Measurements from ENCODE around the gene DENND1C. TPM values are rescaled to one million over a fixed set of nuclear protein-coding genes. Genes with fewer than 3 reads are reported as not detected.

DENND1C gene
- polyA plus RNA-seq, 10 donors: 0.39 to 4.3 (median 1.1) TPM

GRCh38 chr19:6424939-6425731, 56.5 kb downstream of the DENND1C start:
- peak; percentile 100 for DNase-seq

GRCh38 chr19:6424195-6424938, 57.2 kb downstream of the DENND1C start, which contains the start of gene KHSRP:
Gene KHSRP, minus strand, starts transcription at chr19:6424811. Its CDS starts 110 bp downstream, at chr19:6424701.
- peak in 2 of 3 donors; percentile 32 to 38 for DNase-seq

- DNase-seq: peak in 2 of 3 donors; percentile 22 to 70
Observed at GRCh38 chr19:6423499-6424194, 57.9 kb downstream of the DENND1C start.

GRCh38 chr19:6421075-6422014, 60.2 kb downstream of the DENND1C start:
- DNase-seq: no peak

GRCh38 chr19:6418562-6418932, 63.0 kb downstream of the DENND1C start:
- no peak for DNase-seq

- no peak for DNase-seq
Observed at GRCh38 chr19:6417713-6418561, 63.6 kb downstream of the DENND1C start.

Other genes with a start within 250 kb of the DENND1C start
- 10 to 100 TPM; 34.9 to 56.8 (median 45.0) TPM for gene MLLT1, start 201.8 kb downstream of the DENND1C start, polyA plus RNA-seq (ENCODE audit: insufficient read length in 10 of 10)
- under 1 TPM in 3 of 10 donors, not detected in 7; 0.08 to 0.28 (median 0.11) TPM for gene ACER1, start 148.2 kb downstream of the DENND1C start, polyA plus RNA-seq (ENCODE audit: insufficient read length in 10 of 10)
- gene CLPP, start 120.3 kb downstream of the DENND1C start, polyA plus RNA-seq (ENCODE audit: insufficient read length in 10 of 10): 10 to 100 TPM; 50.6 to 62.3 (median 55.5) TPM
- 100 to 1,000 TPM in 1 of 10 donors, 10 to 100 TPM in 9; 67.5 to 103 (median 75.4) TPM for gene ALKBH7, start 109.0 kb downstream of the DENND1C start, polyA plus RNA-seq (ENCODE audit: insufficient read length in 10 of 10)
- gene PSPN, start 105.9 kb downstream of the DENND1C start, polyA plus RNA-seq (ENCODE audit: insufficient read length in 10 of 10): 1 to 10 TPM in 4 of 10 donors, under 1 TPM in 6; 0.69 to 1.3 (median 0.94) TPM
- gene GTF2F1, start 88.6 kb downstream of the DENND1C start, polyA plus RNA-seq (ENCODE audit: insufficient read length in 10 of 10): 10 to 100 TPM; 39.2 to 77.9 (median 54.0) TPM
- 100 to 1,000 TPM; 153 to 254 (median 184) TPM for gene KHSRP, start 57.0 kb downstream of the DENND1C start, polyA plus RNA-seq (ENCODE audit: insufficient read length in 10 of 10)
- 1 to 10 TPM in 1 of 10 donors, under 1 TPM in 9; 0.16 to 1.2 (median 0.30) TPM for gene SLC25A41, start 48.0 kb downstream of the DENND1C start, polyA plus RNA-seq (ENCODE audit: insufficient read length in 10 of 10)
- 10 to 100 TPM; 24.8 to 40.0 (median 31.4) TPM for gene SLC25A23, start 22.0 kb downstream of the DENND1C start, polyA plus RNA-seq (ENCODE audit: insufficient read length in 10 of 10)
- 1 to 10 TPM in 2 of 10 donors, under 1 TPM in 2, not detected in 6; 0.22 to 1.2 (median 0.68) TPM for gene CRB3, start 17.5 kb downstream of the DENND1C start, polyA plus RNA-seq (ENCODE audit: insufficient read length in 10 of 10)
- 1 to 10 TPM in 4 of 10 donors, under 1 TPM in 6; 0.16 to 1.8 (median 0.76) TPM for gene TUBB4A, start 20.5 kb upstream of the DENND1C start, polyA plus RNA-seq (ENCODE audit: insufficient read length in 10 of 10)
- gene TNFSF9, start 49.2 kb upstream of the DENND1C start, polyA plus RNA-seq (ENCODE audit: insufficient read length in 10 of 10): 1 to 10 TPM in 6 of 10 donors, under 1 TPM in 4; 0.28 to 2.8 (median 1.2) TPM
- gene CD70, start 109.4 kb upstream of the DENND1C start, polyA plus RNA-seq (ENCODE audit: insufficient read length in 10 of 10): 1 to 10 TPM in 4 of 10 donors, under 1 TPM in 5, not detected in 1; 0.20 to 3.0 (median 0.91) TPM
- under 1 TPM in 6 of 10 donors, not detected in 4; 0.03 to 0.44 (median 0.16) TPM for gene TNFSF14, start 188.4 kb upstream of the DENND1C start, polyA plus RNA-seq (ENCODE audit: insufficient read length in 10 of 10)
- gene C3, start 238.9 kb upstream of the DENND1C start, polyA plus RNA-seq (ENCODE audit: insufficient read length in 10 of 10): 10 to 100 TPM in 4 of 10 donors, 1 to 10 TPM in 6; 3.4 to 13.9 (median 8.9) TPM